Osteoblast (primary cell): Measurements from ENCODE around the gene GJD3. TPM values are rescaled to one million over a fixed set of nuclear protein-coding genes. Genes with fewer than 3 reads are reported as not detected.
A peak's percentile ranks its signal among the peaks of the same experiment; 100 is the strongest.

ENCODE experiments used
- DNase-seq: peaks from one replicate; pipeline ENCODE4 v3.0.0; 2011; ENCODE audit warnings: low spot score, mixed read lengths; ENCODE audit not compliant: insufficient read length; ENCODE audit errors: missing footprints
- H2AFZ ChIP-seq: 2 replicates; pipeline ENCODE4 v1.6.0; 2011; ENCODE audit warnings: mild to moderate bottlenecking, low read length
- H3K27ac ChIP-seq: 2 replicates; pipeline ENCODE4 v1.5.1; 2011; ENCODE audit warnings: mild to moderate bottlenecking, low read depth, low read length, moderate library complexity
- H3K27me3 ChIP-seq: 2 replicates; pipeline ENCODE4 v1.6.0; 2012; ENCODE audit warnings: mild to moderate bottlenecking, control low read depth, inconsistent platforms, low read length, moderate library complexity; ENCODE audit not compliant: insufficient read depth
- H3K36me3 ChIP-seq: 2 replicates; pipeline ENCODE4 v1.5.1; 2011; ENCODE audit warnings: mild to moderate bottlenecking, low read length, control low read depth, moderate library complexity; ENCODE audit not compliant: insufficient read depth
- H3K4me1 ChIP-seq: 2 replicates; pipeline ENCODE4 v1.5.1; 2011; ENCODE audit warnings: mild to moderate bottlenecking, low read length, control low read depth, moderate library complexity; ENCODE audit not compliant: insufficient read depth
- H3K4me2 ChIP-seq: 2 replicates; pipeline ENCODE4 v1.6.0; 2011; ENCODE audit warnings: mild to moderate bottlenecking, low read length; ENCODE audit not compliant: insufficient read depth
- H3K4me3 ChIP-seq: fragments of 200-600 bp; sonication (generic); 3 replicates; pipeline ENCODE4 v1.5.1; 2012; ENCODE audit warnings: mild to moderate bottlenecking, low read length, inconsistent platforms; ENCODE audit not compliant: insufficient read depth
- H3K79me2 ChIP-seq: 2 replicates; pipeline ENCODE4 v1.6.0; 2012; ENCODE audit warnings: mild to moderate bottlenecking, low read length, control low read depth, inconsistent platforms; ENCODE audit not compliant: insufficient read depth
- H3K9me3 ChIP-seq: 2 replicates; pipeline ENCODE4 v1.5.1; 2011; ENCODE audit warnings: low read depth, low read length, control low read depth
- H4K20me1 ChIP-seq: 2 replicates; pipeline ENCODE4 v1.6.0; 2012; ENCODE audit warnings: mild to moderate bottlenecking, low read length, control low read depth; ENCODE audit not compliant: insufficient read depth
- total RNA-seq: library from RNA; depleted of rRNA; stranded (reverse); fragments of >200 nt; gene quantifications from 2 replicates; pipeline ENCODE4 v1.2.3, GENCODE V29; 2012
- TF ChIP-seq, protein P1 (sequence below): IDR thresholded peaks from 2 replicates; pipeline ENCODE4 v1.5.1; 2011; ENCODE audit warnings: mild to moderate bottlenecking, low read depth, low read length, moderate library complexity; ENCODE audit errors: extremely low read depth

Gene GJD3
- total RNA-seq, 1 donor, result 1.8 TPM

DNA sequence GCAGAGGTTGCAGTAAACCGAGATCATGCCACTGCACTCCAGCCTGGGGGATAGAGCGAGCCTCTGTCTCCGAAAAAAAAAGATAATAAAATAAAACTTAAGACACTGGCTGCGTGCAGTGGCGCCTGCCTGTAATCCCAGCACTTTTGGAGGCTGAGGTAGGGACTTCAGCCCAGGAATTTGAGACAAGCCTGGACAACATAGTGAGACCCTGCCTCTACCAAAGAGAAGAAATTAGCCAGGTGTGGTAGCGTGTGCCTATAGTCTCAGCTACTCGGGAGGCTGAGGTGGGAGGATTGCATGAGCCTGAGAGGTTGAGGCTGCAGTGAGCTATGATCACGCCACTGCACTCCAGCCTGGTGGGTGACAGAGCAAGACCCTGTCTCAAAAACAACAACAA lies 28.9 kb downstream of the GJD3 start:
- no peak overlapping the region for H2AFZ ChIP-seq
- peaks cover 46% of the 10 kb centered on the region for H3K4me1 ChIP-seq
- peaks cover 87% of the 10 kb centered on the region for H3K79me2 ChIP-seq
- peaks cover 14% of the 10 kb centered on the region for H3K36me3 ChIP-seq
- no peak overlapping the region for H3K4me2 ChIP-seq
- no peak for DNase-seq
- H3K27me3 ChIP-seq, result no peaks in the 10 kb centered on the region
- H3K9me3 ChIP-seq, result no peaks in the 10 kb centered on the region
- peak overlapping the region; percentile 27 for H3K27ac ChIP-seq
- TF ChIP-seq, protein P1, sequence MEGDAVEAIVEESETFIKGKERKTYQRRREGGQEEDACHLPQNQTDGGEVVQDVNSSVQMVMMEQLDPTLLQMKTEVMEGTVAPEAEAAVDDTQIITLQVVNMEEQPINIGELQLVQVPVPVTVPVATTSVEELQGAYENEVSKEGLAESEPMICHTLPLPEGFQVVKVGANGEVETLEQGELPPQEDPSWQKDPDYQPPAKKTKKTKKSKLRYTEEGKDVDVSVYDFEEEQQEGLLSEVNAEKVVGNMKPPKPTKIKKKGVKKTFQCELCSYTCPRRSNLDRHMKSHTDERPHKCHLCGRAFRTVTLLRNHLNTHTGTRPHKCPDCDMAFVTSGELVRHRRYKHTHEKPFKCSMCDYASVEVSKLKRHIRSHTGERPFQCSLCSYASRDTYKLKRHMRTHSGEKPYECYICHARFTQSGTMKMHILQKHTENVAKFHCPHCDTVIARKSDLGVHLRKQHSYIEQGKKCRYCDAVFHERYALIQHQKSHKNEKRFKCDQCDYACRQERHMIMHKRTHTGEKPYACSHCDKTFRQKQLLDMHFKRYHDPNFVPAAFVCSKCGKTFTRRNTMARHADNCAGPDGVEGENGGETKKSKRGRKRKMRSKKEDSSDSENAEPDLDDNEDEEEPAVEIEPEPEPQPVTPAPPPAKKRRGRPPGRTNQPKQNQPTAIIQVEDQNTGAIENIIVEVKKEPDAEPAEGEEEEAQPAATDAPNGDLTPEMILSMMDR, result no peak
- peaks cover 22% of the 10 kb centered on the region for H4K20me1 ChIP-seq
- no peak overlapping the region for H3K4me3 ChIP-seq

DNA sequence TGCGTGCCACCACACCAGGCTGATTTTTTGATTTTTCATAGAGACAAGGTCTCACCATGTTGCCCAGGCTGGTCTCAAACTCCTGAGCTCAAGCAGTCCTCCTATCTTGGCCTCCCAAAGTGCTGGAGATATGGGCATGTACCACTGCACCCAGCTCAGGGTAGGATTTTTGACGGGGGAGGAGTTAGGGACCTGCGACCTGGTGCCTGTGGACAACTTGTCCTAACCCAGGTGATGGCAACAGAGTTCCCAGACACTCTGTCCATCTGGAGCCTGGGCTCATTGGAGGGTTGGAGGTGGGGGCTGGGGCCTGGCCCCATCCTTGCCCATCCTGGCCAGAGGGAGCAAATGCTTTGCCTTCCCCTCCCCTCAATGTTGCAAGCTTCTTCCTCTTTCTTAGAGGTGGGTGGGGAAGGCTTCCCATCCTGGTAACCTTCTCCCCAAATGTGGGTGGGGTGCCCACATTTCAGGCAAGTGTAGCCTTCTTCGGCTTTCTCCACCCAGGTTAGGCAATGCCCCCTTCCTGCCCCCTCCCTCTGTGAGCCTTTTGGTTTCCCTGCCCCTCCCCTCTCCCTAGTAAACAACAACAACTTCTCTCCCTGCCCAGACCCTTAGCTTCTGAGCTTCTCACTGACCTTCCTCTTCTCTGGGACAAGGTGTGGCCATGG lies 30.6 kb downstream of the GJD3 start:
- no peak overlapping the region for H2AFZ ChIP-seq
- H3K4me2 ChIP-seq, result no peak overlapping the region
- DNase-seq, result no peak
- H3K27me3 ChIP-seq, result no peaks in the 10 kb centered on the region
- H3K9me3 ChIP-seq, result no peaks in the 10 kb centered on the region
- H3K36me3 ChIP-seq, result peaks cover 14% of the 10 kb centered on the region
- peak overlapping the region; percentile 27 for H3K27ac ChIP-seq
- peaks cover 87% of the 10 kb centered on the region for H3K79me2 ChIP-seq
- peaks cover 54% of the 10 kb centered on the region for H3K4me1 ChIP-seq
- TF ChIP-seq, protein P1, result no peak
- H3K4me3 ChIP-seq, result no peak overlapping the region
- H4K20me1 ChIP-seq, result peaks cover 24% of the 10 kb centered on the region

DNA sequence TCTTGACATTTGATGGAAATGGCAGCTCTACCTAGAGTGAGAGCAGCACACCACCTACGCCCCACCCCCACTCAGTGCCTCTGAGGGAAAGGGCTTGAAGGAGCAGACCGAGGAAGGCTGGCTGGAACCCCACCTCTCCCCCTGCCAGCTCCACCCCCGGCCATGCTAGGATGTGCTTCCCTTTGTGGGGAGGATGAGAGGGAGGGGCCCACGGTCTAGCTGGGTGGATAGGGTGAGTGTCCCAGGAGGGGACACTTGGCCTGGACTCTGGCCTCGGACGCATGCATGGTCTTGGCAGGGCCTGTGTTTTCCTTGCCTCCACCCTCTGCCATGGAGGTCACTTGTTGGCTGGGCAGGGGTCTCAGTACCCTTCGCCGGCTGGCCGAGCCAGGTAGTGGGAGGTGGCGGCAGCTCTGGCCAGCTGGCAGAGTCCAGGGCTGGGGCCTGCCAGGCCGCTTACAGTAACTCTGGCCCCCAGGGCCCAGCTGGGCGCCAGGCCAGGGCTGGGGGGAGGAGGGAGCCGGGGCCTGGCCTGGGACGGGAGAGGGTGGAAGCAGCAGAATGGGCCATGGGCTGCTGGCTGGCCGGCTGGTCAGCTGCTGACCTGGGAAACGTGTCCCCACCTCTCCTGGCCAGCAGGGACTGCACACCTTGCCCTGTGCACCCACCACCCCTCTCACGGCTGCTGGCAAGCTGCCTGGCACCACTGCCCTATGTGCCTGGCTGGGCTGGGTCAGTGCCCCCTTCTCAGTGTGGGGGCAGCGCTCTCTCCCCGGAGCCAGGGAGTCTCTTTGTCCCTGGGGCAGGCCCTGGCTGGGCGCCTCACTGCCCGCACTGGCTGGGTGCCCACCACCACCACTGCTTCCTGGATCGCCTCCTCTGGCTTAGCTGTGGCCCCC lies 32.5 kb downstream of the GJD3 start:
- peak overlapping the region; percentile 81 for H3K4me2 ChIP-seq
- H4K20me1 ChIP-seq, result peaks cover 33% of the 10 kb centered on the region
- DNase-seq, result peak; percentile 99
- H3K4me1 ChIP-seq, result peaks cover 66% of the 10 kb centered on the region
- H3K36me3 ChIP-seq, result peaks cover 9% of the 10 kb centered on the region
- peak overlapping the region; percentile 55 for H3K4me3 ChIP-seq
- peak overlapping the region; percentile 78 for H3K27ac ChIP-seq
- peaks cover 91% of the 10 kb centered on the region for H3K79me2 ChIP-seq
- no peaks in the 10 kb centered on the region for H3K27me3 ChIP-seq
- no peaks in the 10 kb centered on the region for H3K9me3 ChIP-seq
- TF ChIP-seq, protein P1, result no peak
- H2AFZ ChIP-seq, result no peak overlapping the region

DNA sequence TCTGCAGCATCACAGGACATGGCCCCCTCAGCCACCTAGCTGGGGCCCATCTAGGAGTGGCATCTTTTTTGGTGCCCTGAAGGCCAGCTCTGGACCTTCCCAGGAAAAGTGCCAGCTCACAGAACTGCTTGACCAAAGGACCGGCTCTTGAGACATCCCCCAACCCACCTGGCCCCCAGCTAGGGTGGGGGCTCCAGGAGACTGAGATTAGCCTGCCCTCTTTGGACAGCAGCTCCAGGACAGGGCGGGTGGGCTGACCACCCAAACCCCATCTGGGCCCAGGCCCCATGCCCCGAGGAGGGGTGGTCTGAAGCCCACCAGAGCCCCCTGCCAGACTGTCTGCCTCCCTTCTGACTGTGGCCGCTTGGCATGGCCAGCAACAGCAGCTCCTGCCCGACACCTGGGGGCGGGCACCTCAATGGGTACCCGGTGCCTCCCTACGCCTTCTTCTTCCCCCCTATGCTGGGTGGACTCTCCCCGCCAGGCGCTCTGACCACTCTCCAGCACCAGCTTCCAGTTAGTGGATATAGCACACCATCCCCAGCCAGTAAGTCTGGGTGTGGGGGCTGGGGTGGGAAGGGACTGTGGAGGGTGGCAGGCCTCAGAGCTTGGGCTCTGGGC lies 33.6 kb downstream of the GJD3 start:
- peaks cover 42% of the 10 kb centered on the region for H4K20me1 ChIP-seq
- H3K4me1 ChIP-seq, result peaks cover 77% of the 10 kb centered on the region
- H2AFZ ChIP-seq, result no peak overlapping the region
- H3K27me3 ChIP-seq, result no peaks in the 10 kb centered on the region
- H3K27ac ChIP-seq, result peak overlapping the region; percentile 78
- H3K36me3 ChIP-seq, result peaks cover 9% of the 10 kb centered on the region
- DNase-seq, result peak; percentile 62
- no peak overlapping the region for H3K4me3 ChIP-seq
- H3K9me3 ChIP-seq, result no peaks in the 10 kb centered on the region
- TF ChIP-seq, protein P1, result no peak
- no peak overlapping the region for H3K4me2 ChIP-seq
- H3K79me2 ChIP-seq, result peaks cover 94% of the 10 kb centered on the region
